Measurements from ENCODE around the gene BCKDHB. TPM values are rescaled to one million over a fixed set of nuclear protein-coding genes. Genes with fewer than 3 reads are reported as not detected.
A peak's percentile ranks its signal among the peaks of the same experiment; 100 is the strongest.

The BCKDHB gene
- total RNA-seq, 1 donor from 2014 or later, result 12.9 TPM

DNA sequence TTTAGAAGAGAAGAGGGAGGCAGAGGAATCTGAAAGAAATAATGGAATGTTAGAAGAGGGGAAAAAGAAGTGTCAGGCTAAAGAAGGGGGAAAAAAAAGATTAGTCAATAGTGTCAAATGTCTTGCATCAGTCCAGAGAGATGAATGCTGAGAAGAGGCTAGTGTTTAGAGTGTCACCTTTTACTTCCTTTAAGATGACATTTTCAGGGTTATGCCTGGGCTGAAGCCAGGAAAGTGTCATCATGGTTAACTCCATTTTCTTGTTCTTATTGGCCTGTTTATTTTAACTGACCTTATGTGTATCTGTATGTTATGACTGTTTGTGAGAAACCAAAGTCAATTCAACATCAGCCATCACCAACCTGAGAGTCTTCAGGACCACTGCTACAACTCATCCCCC is 15.0 kb upstream of the BCKDHB start:
- no peaks in the 10 kb centered on the region for H3K4me1 Mint-ChIP-seq (ENCODE audit: low read depth)
- no peaks in the 10 kb centered on the region for H3K9me3 Mint-ChIP-seq (ENCODE audit: low read depth)
- TF ChIP-seq, protein P1, sequence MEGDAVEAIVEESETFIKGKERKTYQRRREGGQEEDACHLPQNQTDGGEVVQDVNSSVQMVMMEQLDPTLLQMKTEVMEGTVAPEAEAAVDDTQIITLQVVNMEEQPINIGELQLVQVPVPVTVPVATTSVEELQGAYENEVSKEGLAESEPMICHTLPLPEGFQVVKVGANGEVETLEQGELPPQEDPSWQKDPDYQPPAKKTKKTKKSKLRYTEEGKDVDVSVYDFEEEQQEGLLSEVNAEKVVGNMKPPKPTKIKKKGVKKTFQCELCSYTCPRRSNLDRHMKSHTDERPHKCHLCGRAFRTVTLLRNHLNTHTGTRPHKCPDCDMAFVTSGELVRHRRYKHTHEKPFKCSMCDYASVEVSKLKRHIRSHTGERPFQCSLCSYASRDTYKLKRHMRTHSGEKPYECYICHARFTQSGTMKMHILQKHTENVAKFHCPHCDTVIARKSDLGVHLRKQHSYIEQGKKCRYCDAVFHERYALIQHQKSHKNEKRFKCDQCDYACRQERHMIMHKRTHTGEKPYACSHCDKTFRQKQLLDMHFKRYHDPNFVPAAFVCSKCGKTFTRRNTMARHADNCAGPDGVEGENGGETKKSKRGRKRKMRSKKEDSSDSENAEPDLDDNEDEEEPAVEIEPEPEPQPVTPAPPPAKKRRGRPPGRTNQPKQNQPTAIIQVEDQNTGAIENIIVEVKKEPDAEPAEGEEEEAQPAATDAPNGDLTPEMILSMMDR (IDR thresholded peaks at IDR 0.05), result no peak
- H3K27me3 Mint-ChIP-seq (ENCODE audit: low read depth), result peaks cover 29% of the 10 kb centered on the region
- H3K4me3 Mint-ChIP-seq (ENCODE audit: unreplicated experiment), result no peak overlapping the region
- no peak overlapping the region for H3K27ac Mint-ChIP-seq (ENCODE audit: unreplicated experiment)
- no peaks in the 10 kb centered on the region for H3K36me3 Mint-ChIP-seq (ENCODE audit: low read depth)
- DNase-seq (ENCODE audit: low spot score), result no peak

DNA sequence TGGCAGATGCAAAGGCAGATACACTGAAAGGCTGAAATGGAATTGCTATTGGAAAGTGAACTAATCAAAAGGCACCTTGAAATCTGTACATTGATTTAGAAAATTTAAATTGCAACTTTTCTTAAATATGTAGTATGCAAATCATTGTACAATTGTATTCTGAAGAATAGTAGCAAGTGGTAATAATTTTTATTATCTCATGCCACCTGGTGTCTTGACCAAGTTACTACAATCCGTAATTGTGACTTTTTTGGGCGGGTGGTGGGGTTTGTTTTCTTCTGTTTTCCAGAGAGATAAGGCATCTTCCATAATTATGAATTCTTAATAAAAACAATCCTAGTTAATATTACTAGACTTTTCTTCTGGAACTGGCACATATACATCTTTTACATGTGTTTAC is 12.5 kb upstream of the BCKDHB start:
- H3K9me3 Mint-ChIP-seq (ENCODE audit: low read depth), result no peaks in the 10 kb centered on the region
- H3K4me3 Mint-ChIP-seq (ENCODE audit: unreplicated experiment), result no peak overlapping the region
- no peak for DNase-seq (ENCODE audit: low spot score)
- H3K27me3 Mint-ChIP-seq (ENCODE audit: low read depth), result peaks cover 32% of the 10 kb centered on the region
- no peaks in the 10 kb centered on the region for H3K36me3 Mint-ChIP-seq (ENCODE audit: low read depth)
- H3K27ac Mint-ChIP-seq (ENCODE audit: unreplicated experiment), result no peak overlapping the region
- no peaks in the 10 kb centered on the region for H3K4me1 Mint-ChIP-seq (ENCODE audit: low read depth)
- TF ChIP-seq, protein P1 (IDR thresholded peaks at IDR 0.05), result peak; percentile 89

DNA sequence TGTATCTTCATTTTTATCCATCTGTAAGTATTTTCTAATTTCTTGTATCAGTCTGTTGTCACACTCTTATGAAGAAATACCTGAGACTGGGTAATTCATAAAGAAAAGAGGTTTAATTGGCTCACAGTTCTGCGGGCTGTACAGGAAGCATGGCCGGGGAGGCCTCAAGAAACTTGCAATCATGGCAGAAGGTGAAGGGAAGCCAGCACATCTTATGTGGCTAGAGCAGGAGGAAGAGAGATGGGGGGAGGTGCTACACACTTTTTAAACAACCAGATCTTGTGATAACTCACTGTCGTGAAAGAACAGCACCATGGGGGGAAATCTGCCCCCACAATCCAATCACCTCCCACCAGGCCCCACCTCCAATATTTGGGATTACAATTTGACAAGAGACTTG is 10.9 kb upstream of the BCKDHB start:
- Mint-ChIP-seq H3K4me1 (ENCODE audit: low read depth) (no peaks in the 10 kb centered on the region), H3K36me3 (ENCODE audit: low read depth) (no peaks in the 10 kb centered on the region), H3K4me3 (ENCODE audit: unreplicated experiment) (no peak overlapping the region), H3K9me3 (ENCODE audit: low read depth) (no peaks in the 10 kb centered on the region), H3K27me3 (ENCODE audit: low read depth) (peaks cover 30% of the 10 kb centered on the region), H3K27ac (ENCODE audit: unreplicated experiment) (no peak overlapping the region)
- TF ChIP-seq, protein P1 (IDR thresholded peaks at IDR 0.05), result no peak
- DNase-seq (ENCODE audit: low spot score), result no peak

DNA sequence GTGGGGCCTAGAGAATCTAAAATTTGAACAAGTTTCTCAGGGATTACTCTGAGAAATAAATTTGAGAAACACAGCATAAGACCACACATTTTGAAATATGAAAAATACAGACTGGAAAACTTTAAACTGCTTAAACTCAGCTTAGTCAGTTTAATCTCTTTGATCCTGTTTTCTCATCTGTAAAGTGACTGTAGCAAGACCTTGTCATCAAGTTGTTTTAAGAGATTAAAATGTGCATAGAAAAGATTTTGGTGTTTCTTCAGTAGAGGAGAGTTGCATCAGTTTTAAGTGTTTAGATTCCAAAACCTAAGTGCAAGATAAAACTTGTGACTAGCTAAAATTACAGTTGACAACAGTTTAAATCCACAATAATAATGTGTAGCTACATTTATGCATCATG is 8.1 kb upstream of the BCKDHB start:
- no peak overlapping the region for H3K27ac Mint-ChIP-seq (ENCODE audit: unreplicated experiment)
- no peaks in the 10 kb centered on the region for H3K4me1 Mint-ChIP-seq (ENCODE audit: low read depth)
- no peaks in the 10 kb centered on the region for H3K36me3 Mint-ChIP-seq (ENCODE audit: low read depth)

DNA sequence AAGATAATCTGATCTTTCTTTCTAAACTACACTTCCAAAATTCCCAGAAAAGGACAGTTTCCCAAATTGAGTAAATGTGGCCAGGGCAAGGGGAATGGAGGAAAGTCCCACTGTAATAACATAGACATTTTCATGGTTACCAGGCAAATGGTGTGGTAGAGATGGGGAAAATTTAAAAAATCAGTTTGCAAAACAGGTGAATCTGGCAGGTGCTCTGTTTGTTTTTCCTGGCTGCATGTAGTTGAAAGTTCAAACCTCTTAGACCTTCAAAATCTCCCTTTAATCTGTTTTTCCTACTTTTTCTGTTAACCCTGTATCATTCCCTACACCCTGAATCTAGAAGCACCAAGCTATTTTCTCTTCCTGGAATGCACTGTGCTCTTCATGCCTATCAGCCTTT is 2.0 kb upstream of the BCKDHB start:
- no peaks in the 10 kb centered on the region for H3K36me3 Mint-ChIP-seq (ENCODE audit: low read depth)
- no peak overlapping the region for H3K27ac Mint-ChIP-seq (ENCODE audit: unreplicated experiment)
- H3K9me3 Mint-ChIP-seq (ENCODE audit: low read depth), result no peaks in the 10 kb centered on the region
- no peak overlapping the region for H3K4me3 Mint-ChIP-seq (ENCODE audit: unreplicated experiment)
- no peak for DNase-seq (ENCODE audit: low spot score)
- TF ChIP-seq, protein P1 (IDR thresholded peaks at IDR 0.05), result no peak
- peaks cover 9% of the 10 kb centered on the region for H3K27me3 Mint-ChIP-seq (ENCODE audit: low read depth)
- peaks cover 18% of the 10 kb centered on the region for H3K4me1 Mint-ChIP-seq (ENCODE audit: low read depth)

More for the DNA sequence above, 8.1 kb upstream of the BCKDHB start:
- H3K4me3 Mint-ChIP-seq (ENCODE audit: unreplicated experiment), result no peak overlapping the region
- TF ChIP-seq, protein P1 (IDR thresholded peaks at IDR 0.05), result no peak
- peaks cover 29% of the 10 kb centered on the region for H3K27me3 Mint-ChIP-seq (ENCODE audit: low read depth)
- H3K9me3 Mint-ChIP-seq (ENCODE audit: low read depth), result no peaks in the 10 kb centered on the region
- DNase-seq (ENCODE audit: low spot score), result no peak
